ENCODE measurements around the gene STAU1.
"Not testable (repeated sequence)": the region's sequence is repeated elsewhere in the genome, so short reads cannot be mapped to it uniquely, and the experiment has no call there.

STAU1 gene

DNA sequence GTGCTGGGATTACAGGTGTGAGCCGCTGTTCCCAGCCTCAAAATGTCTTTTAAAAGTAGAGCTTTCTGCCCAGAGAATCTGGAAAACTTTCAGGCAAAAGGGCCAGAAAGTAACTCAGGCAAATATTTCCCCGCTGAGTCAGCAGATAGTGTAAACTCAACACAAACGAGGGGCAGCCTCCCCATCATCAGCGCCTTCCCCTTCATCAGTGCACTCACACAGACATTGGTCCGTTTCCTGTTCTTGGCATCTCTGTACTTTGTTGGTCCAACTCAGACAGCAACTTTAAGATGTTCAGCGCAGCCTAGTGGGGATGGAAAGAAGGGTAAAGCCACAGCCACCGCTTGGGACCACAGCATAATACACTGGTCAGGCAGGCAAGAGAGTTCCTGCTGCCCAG, 72.6 kb downstream of the STAU1 start:
- DNase-seq, result peak; percentile 5

DNA sequence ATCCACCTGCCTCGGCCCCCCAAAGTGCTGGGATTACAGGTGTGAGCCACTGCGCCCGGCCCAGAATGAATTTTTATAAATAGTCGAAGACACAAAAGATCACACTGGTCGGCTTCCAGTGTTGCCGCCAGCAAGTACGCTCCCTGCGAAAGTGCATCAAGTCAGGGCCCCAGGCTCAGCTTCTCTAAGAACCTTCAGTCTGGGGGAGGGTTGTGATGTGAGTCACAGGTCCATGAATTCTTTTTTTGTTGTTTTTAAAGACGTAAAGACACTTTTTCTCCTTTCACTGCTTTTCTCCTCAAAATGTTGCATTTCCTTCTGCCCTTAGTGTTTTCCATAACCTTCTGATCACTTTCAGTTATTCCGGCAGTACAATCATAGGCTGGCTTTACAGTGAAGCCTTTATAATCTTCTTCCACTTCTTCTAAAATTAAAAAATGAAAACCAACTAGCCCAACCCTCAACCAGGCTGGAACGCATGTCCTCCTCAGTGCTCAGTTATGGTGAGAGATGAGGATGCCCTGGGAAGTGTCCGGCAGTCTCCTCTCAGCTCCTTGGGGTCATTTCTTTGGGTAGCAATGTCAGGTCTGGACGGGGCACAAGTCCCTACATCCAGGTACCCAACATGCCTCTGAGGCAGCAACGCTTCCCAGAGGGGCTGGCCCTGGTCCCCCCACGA, 75.4 kb downstream of the STAU1 start:
- DNase-seq, result peak; percentile 63

DNA sequence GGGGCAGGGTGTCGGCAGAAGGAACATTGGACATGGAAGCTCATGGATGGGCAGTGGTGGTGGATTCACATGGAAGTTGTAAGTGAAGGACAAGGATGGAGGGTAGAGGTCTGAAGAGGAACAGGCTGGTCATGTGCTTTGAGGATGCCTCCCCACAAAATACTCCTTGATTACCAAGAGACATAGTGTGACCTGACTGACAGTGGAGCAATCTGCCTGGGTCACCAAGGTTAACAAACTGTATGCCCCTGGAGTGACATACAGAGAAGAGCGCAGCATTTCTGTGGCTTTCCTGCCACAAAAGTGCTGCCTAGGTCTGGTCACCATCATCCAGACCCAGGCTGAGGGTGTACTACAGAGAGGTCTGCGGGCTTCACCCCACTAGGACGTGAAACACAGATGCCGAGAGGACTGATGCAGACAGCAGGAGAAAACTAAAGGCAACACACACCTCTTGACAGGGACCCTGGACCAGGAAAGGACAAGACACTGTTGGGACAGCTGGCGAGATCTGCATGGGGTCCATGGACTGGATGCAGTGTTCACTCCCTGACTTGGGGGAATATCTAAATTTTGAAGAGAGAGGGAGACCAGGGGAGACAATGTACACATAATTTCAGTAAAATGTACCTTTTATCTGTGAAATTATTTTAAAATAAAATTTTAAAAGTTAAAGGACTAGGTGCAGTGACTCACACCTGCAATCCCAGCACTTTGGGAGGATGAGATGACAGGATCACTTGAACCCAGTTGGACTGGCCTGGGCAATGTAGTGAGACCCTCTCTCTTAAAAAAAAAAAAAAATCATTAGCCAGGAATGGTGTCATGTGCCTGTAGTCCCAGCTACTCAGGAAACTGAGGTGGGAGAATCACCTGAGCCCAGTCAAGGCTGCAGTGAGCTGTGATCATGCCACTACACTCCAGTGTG, 77.1 kb downstream of the STAU1 start:
- no peak for DNase-seq

DNA sequence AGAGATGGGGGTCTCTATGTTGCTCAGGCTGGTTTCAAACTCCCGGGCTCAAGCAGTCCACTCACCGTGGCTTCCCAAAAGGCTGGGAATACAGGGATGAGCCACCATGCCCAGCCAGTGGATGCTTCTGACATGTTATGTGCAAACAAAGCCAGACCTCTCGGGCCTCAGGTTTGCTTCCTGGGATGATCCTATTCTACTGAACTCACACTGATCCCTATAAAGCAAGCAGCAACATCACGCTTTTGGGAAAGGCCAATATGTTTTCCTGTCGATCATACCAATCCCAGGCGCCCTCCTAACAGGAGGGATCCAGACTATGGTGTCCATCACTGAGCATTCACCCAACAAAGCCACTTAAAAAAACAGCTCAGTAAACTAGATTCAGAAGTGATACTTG, 81.8 kb downstream of the STAU1 start:
- DNase-seq, result no peak

- DNase-seq, result not testable (repeated sequence)
Observed at GRCh38 chr20:49104979-49105547, 83.1 kb downstream of the STAU1 start.

- DNase-seq, result no peak
Observed at GRCh38 chr20:49104365-49104648, 83.8 kb downstream of the STAU1 start.

GRCh38 chr20:49103647-49104364, 84.3 kb downstream of the STAU1 start:
- no peak for DNase-seq

DNA sequence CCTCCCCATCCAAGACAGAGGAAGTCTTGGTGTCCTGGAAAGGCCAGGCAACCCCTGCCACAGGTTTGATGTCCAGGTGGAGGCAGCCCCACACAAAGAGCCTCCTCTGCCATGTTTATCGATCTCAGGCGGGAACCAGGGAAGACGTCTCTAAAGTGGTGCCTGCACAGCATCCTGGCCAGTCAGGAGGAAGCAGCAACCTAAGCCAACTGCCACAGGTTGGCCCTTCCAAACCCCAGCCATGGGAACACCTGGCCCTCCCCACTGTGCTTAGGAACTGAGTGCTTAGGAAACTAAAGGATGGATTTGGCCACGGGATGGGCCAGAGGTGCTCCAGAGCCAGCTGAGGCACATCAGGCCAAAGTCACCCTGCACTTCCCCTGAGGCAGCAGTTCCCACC, 85.1 kb downstream of the STAU1 start:
- no peak for DNase-seq

DNA sequence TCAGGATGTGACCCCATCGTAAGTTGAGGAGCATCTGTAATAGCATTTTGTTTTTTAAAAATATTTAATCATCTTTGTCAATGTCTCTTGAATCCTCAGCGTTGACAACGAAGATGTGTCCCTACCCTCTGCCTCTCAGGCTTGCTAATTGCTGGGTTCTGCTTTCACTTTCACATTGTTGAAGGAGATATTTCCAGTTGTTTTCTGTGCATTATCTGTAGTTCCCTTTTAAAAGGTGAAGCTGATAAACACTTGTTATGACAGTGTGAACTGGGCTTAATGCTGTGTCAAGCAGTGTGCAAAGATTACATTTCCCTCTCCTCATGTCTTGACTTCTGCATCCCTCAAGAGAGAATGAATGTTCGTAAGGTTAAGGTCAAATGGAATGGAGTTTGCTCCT, 87.2 kb downstream of the STAU1 start:
- DNase-seq, result no peak

- DNase-seq, result not testable (repeated sequence)
Observed at GRCh38 chr20:49100292-49100691, 87.8 kb downstream of the STAU1 start.

GRCh38 chr20:49099011-49099410, 89.1 kb downstream of the STAU1 start:
- DNase-seq, result no peak

DNA sequence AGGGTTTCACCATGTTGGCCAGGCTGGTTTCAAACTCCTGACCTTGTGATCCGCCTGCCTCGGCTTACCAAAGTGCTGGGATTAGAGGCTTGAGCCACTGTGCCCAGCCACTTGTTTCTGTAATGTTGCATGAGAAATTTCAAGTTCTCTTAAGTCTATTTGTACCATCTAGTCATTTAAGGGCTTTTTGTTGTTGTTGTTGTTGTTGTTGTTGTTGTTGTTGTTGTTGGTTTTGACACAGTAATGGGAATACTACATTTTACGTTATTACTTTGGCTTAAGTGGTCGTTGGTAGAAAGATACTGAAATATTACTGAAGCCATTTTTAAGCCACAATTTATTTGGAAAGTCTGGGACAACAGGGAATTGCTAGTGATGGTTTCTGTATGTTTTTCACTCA, 90.0 kb downstream of the STAU1 start:
- DNase-seq, result no peak

- DNase-seq, result no peak
Observed at GRCh38 chr20:49097159-49097558, 91.0 kb downstream of the STAU1 start.

DNA sequence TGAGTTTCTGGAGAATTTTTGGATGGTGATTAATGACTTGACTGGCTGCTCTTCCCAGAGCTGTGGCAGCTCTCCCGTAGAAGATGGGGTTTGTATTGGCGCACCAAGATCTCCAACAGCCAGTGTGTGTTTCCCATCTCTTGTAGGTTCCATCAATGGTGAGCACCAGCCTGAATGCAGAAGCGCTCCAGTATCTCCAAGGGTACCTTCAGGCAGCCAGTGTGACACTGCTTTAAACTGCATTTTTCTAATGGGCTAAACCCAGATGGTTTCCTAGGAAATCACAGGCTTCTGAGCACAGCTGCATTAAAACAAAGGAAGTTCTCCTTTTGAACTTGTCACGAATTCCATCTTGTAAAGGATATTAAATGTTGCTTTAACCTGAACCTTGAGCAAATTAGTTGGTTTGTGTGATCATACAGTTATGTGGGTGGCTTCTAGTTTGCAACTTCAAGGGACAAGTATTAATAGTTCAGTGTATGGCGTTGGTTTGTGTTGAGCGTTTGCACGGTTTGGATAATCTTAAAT, 91.9 kb downstream of the STAU1 start:
- DNase-seq, result no peak

DNA sequence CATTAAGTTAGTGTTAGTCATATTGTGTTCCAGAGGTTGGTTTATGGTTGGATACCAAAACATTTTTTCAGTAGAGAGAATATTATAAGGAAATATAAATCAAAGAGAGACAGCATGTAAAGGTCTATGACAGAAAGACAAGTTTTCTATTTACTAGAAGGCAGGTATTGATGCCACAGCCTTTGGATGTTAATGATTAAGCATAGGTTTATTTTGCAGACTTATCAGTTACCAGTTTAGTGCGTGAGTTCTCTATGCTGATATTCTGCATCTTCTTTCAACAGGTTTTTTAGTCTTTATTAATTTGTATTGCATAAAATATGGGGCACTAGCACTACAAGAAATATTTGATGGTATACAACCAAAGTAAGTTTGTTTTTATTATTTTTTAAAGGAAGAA, 96.4 kb downstream of the STAU1 start:
- DNase-seq, result no peak

GRCh38 chr20:49091104-49091503, 97.0 kb downstream of the STAU1 start:
- no peak for DNase-seq

GRCh38 chr20:49082295-49082694, 105.8 kb downstream of the STAU1 start:
- DNase-seq, result not testable (repeated sequence)

DNA sequence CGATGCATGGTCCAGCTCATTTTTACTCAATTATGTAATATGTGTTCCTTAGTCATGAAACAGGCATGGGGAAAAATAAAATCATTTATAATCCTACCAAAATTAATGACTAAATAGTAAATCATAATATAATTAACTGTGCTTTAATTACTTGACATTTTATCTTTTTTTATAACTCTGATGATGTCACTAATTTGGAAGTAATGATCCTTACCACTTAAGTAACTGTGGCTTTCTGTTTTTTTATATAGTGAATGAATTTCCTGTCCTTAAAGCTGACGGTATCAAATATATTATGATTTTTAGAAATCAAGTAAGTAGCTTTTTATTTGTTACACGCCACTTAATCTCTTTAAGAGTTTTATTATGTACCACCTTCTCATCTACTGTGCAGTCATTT, 109.8 kb downstream of the STAU1 start:
- DNase-seq, result no peak

GRCh38 chr20:49074521-49074920, 113.6 kb downstream of the STAU1 start:
- DNase-seq, result no peak
